Medulla oblongata (tissue), 1 donor: ENCODE data around the gene NT5C1A.

Source experiments
- DNase-seq: peaks from one replicate; pipeline ENCODE4 v3.0.0-alpha.2; 2015; ENCODE audit errors: extremely low spot score

Gene NT5C1A

DNA sequence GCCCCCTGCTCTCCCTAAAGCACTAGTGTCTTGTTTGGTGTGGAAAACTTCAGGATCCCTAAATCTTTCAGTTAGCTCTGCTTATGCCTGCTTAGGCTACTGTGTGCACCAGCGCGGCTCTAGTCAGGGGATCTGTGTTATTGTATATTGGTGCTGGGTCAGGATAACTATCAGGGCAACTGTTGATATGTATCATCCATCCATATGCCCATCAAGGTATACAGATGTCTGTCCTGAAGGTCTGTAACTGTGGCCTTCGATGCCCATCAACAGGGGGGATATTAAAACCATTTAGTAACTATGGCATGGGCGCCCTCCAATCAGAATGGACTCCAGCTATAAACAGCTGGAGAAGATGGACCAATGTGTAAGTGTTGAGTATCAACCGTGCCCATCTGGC lies 12.4 kb downstream of the NT5C1A start:
- DNase-seq, result no peak

DNA sequence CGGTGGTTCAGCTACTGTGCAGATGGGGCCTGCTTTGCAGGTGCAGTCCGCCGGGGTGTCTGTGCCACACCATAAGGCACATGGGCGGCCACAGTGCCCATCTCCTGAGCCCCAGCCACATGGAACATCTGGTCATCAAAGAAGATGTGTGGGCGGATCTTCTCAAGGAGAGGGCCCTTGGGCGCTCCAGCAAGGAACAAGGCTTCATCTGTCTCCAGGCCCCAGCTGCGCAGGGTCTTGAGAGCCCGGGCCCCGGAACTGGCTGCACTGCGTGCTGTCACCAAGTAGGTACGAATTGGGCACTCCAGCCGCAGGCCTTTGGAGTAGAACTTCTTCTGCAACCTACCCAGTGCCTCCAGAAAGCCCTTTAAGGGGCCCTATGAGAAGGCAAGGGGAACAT lies 12.8 kb downstream of the NT5C1A start:
- no peak for DNase-seq

DNA sequence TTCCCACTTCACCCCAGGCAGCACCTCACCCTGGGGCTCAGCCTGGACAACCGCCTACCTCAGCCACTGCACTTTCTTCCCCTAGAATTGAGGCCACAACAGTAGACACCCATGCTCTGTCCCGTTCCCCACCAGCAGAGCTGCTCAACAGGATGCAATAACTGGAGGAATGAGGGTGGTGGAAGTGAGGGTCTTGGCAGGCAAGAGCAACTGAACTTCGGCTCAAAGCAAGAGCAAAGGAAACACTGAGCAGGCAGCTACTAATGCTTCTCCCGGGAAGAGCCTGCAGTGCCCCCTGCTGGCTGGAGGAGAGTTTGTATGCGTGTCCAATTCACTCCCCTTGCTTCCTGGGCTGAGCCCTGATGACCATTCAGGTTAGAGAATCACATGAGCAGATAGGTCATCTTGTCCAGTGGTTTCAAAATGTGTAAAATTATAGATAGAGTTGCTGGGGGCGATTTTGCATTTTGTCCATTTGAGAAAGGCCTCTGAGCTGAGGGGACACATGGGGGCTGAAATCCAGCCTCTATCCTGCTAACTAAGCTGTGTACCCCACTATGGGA lies 13.9 kb downstream of the NT5C1A start:
- peak; percentile 72 for DNase-seq

GRCh38 chr1:39657402-39657801 lies 14.5 kb downstream of the NT5C1A start:
- no peak for DNase-seq

DNA sequence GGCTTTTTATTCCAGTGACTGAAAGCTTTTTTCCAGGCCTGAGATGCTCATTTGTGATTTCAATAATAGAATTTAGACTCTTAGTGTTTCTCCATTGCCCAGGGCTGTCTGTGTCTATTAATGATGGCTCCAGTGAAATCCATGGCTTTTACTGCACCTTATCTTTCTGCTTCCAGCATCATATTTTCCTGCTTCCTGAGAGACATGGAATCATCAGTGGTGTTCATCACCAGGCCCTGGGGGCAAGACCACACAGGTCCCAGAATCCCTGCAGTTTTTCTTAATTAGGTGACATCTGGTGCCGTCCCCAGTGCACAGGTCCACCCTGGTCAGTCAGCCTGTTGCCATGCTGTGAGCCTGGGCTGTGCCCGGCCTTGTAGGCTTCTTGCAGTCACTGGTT lies 15.5 kb downstream of the NT5C1A start:
- DNase-seq, result no peak

DNA sequence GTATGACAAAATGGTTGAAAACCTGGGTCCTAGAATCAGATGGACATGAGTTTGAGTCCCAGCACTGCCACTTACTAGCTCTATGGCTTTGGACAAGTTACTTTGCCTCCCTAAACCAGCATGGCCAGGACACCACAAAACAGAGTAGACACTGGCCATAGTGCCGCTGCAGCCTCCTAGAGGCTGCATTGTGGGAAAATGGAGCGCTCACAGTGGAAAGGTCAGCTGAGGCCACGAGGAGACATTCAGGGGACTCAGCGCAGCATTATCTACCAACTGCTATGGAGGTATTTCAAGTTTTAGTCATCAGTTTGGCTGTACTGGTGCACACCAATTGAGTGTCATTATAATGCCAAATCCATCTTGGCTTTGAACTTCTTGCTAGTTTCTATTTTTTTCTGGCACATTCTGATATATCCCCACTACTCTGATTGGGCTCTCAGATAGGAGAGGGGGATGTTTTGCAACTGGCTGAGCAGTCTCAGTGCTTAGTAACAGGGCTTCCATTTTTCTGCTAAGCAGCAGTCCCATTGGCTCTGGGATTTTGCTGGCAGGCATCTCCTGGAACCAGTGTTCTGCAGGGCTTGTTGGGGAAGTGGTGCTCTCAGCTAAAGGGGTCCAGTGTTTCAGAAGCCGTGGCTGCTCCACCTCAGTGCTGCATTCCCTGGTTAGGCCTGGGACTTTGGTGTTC lies 16.2 kb downstream of the NT5C1A start:
- no peak for DNase-seq

GRCh38 chr1:39654291-39654690 lies 17.6 kb downstream of the NT5C1A start:
- no peak for DNase-seq

- DNase-seq, result peak; percentile 88
Measured at GRCh38 chr1:39653546-39654031, 18.3 kb downstream of the NT5C1A start.

- DNase-seq, result no peak
Measured at GRCh38 chr1:39652554-39652953, 19.4 kb downstream of the NT5C1A start.

DNA sequence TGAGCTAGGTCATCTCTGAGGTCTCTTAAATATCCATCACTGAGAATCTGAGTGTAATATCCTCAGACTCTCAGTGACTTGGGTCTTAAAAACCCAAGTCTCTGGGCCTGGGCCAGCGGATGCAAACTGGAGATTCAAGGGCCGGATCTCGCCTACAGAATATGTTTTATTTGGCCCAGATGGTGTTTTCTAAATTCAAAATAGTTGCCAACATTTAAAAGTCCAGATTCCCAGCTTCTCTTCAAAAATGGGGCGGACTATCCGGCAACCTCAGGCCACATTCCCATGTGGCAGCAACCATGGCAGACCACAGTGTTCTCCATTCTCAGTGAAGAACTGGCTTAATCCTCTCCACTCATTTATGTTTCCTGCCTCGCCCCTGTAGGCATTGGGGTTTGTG lies 19.8 kb downstream of the NT5C1A start:
- no peak for DNase-seq

GRCh38 chr1:39650431-39650830 lies 21.5 kb downstream of the NT5C1A start:
- no peak for DNase-seq

DNA sequence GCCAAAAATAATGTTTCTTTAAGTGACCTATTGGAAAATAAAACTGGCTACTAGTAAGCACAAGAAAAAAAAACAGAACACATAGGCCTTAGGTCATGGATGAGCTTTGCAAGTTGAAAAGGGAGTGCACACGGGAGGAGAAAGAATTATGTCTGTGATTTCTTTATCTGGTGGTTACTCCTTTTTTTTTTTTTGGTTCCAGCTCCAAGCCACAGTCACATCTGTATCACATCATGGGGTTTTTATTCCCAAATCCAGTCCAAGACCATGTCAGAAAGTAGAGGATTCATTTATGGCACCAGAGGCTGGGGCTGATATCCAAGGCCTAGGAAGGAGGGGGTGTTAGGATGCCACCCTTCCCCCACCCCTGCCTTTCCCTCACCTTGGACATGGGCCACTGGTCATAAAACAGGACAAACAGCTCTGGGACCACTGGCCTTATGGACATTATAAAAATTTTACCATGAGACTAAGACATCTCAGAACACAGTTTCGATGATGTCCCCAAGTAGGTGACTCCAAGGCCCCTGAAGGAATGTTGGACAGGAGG lies 22.2 kb downstream of the NT5C1A start:
- DNase-seq, result no peak

DNA sequence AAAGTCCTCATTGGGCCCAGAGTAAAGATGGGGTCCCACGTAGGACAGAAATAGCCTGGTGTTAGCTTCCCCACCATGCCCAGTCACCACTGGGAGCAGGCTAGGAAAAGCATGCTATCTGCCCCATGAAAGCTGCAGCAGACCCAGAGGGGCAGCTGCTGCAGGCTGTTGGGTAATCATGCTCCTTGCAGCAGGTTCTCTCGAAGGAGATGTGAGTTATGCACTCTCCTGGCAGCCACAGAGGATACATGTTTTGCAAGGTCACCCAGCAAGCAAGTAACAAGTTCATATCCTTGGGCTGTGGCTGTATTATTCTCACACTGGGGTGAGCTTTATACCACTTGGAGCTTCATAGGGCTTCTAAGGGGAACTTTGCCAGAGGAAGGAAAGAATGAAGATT lies 23.4 kb downstream of the NT5C1A start:
- DNase-seq, result no peak

DNA sequence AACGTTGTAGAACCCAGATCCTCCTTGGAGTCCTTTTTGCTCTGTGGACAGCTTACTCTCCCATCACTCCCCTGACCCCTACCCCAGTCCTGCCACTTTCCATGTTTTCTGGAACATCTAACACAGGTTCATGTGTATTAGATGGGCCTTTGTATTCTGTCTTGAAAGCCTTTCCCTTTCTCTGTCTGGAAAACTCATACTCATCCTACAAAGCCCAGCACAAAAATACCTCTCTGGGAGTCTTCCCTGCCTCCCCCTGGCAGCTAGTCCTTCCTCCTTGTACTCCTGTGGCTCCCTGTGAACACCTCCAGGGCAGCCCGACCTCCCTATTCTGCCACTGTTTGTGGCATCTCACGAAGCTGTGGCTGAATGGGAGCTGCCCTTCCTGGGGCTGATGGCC lies 24.7 kb downstream of the NT5C1A start:
- no peak for DNase-seq

DNA sequence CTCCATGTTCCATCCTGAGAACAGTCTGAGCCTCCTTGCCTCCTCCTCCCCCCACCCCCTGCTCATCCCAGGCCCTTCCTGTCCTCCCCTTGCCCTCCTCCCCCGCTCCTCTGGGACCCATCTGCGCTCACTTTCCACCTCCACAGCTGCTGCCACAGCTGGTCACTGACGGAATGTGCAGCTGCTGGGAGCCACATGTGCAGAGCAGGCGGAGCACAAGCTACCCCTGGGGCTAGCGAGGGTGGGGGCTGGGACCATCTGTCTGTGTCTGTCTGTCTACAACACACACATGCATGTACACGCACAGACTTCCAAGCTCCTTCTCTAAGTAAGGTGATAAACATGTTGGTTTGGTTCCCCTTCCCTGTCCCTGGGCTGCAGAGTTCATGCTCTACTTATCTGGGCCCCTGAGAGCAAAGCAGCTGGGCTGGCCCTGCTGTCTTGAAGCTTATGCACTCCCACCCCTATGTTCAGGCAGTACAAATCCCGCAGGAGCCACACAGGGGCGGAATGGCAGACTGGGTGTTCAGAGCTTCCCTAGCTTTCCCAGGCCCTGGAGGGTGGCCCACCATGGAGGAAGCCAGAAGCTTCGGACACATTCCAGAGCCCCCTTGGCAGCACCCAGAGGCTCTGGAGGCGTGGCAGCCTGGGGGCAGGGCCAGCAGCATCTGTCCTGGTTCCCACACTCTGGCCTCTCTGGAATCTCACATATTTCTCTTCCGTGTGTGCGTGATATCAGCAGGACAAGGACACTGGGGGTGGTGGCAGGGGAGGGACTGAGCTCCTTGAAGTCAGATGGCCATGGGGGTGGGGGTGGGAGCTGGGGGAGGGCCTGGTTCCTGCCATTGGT lies 25.4 kb downstream of the NT5C1A start:
- DNase-seq, result no peak

DNA sequence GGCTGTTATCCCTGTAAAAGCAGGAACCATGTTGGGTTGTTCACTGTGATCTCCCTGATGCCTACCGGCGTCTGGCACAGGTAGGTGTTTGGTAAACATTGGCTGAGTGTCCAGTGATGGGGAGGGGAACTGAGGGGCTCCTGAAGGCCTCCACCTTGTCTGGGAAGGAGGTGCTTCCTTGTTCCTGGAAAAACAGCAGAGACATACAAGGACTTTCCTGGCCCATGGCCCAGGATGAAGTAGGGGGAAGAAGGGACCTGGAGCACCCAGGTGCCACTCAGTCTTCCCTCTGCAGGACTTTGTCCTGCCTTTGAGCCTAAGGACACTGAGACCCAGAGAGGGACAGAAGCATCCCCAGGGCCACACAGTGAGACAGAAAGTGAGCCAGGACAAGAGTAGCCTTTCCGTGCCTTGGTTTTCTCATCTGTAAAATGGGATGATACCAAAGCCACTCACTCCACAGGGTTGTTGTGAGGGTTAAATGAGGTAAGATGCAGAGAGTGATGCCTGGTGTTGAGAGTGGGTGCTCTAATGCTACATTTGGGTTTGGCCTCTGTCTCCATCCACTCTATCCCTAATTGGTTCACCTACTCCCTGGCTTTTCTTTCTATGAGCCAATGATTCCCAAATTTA lies 26.4 kb downstream of the NT5C1A start:
- no peak for DNase-seq

GRCh38 chr1:39643705-39644104 lies 28.2 kb downstream of the NT5C1A start:
- no peak for DNase-seq

DNA sequence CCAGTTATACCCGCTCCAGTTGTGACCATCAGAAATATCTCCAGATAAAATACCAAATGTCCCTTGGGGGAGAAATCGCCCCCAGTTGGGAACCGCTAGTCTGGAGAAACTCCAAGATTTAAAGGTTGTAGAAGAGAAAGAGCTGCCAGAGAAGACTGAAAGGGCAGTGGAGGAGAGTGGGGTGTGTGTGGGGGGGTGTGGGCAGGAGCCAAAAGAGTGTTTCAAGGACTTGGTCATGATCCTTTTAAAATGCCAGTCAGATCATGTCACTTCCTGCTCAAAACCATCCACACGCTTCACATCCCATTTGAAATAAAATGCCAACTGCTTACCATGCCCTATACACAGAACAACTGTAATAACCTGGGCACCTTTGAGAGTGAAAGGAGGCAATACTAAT lies 29.1 kb downstream of the NT5C1A start:
- no peak for DNase-seq

- DNase-seq, result no peak
Measured at GRCh38 chr1:39640861-39641260, 31.0 kb downstream of the NT5C1A start.

DNA sequence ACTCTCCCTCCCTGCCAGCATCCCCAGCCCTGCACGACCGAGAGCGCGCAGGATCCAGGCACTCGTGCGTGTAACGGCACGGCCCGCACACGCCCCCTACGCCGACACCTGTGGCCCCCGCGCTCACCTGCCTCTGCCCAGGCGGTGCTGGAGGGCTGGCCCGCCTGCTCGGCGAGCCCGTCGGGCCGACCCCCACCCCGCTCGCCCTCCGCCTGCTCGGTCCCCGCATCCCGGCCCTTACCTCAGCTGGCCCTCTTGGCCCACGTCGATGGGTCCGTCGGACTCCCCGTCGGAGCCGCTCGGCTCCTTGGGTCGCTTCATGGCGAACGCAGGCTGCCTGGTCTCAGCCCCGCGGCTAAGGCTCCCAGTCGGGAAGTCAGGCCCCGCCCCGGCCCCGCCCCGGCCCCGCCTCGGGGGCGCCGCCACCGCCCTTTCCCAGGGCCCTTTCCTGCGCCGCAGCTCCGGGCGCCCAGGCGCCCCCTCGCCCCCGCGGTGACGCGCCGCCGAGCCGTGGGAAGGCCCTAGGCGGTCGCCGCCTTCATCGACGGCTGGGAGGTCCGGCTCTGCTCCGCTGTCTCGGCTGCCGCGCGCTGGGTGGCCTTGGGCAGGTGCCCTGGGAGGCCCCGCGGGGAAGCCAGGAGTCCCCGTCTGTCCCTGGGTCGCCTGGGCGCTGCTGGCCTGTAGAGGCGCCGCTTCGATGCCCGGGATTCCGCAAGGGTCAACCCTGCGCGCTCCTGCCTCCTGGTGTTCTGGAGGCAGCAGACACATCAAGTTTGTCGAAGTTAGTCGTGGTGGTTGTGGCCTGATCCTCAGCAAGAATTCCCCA lies 32.4 kb downstream of the NT5C1A start, which contains the start of gene HEYL:
Gene HEYL, minus strand, starts transcription at position 339 of the 826 bp plus-strand sequence. Its CDS starts 18 bp downstream, at position 321.
- DNase-seq, result peak; percentile 37

DNA sequence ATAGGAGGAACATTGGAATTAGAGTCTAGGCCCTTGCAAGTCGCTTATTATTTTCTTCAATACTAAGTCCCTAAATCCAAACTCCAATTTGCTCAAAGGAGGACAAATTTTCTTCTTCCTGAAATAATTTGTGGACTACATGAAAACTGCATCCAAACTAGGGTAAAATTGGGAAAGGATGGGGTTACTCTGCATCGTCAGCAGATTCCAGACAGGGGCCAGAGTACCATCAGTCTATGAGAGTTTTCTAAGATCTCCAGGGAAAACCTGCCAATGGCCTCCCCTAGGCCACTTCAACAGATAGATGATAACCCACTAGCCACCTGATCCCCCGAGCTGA lies 33.0 kb downstream of the NT5C1A start:
- DNase-seq, result no peak
